Activated CD4-positive, alpha-beta T cell treated with anti-CD3 and anti-CD28 coated beads, Interleukin-2, amount 10 ng/mL, durations not matched to agents 7 days and 5 days (primary cell): ENCODE results near the gene POLR2M. TPM values are rescaled to one million over a fixed set of nuclear protein-coding genes. Genes with fewer than 3 reads are reported as not detected.

Experiments used
- CTCF ChIA-PET: fragments of 350-600 bp; sonication (Branson Sonifier 250); formaldehyde crosslinking; loops from one replicate; lab custom pipeline; 2021; ENCODE audit warnings: antibody characterized with exemption; lab: Charles Lee
- POLR2A ChIA-PET: fragments of 350-600 bp; sonication (Branson Sonifier 250); formaldehyde crosslinking; loops from one replicate; lab custom pipeline; 2021; ENCODE audit warnings: antibody characterized with exemption; lab: Charles Lee
- DNase-seq: peaks from one replicate; pipeline ENCODE4 v3.0.0-alpha.2; 2020
- H3K27ac Mint-ChIP-seq: one replicate; pipeline ENCODE4 v1.8.0; 2021; ENCODE audit warnings: mild to moderate bottlenecking, moderate library complexity, mixed read lengths
- H3K27me3 Mint-ChIP-seq: one replicate; pipeline ENCODE4 v1.8.0; 2021; ENCODE audit warnings: mixed read lengths
- H3K36me3 Mint-ChIP-seq: one replicate; pipeline ENCODE4 v1.8.0; 2021; ENCODE audit warnings: low read depth, mixed read lengths
- H3K4me1 Mint-ChIP-seq: one replicate; pipeline ENCODE4 v1.8.0; 2021; ENCODE audit warnings: mixed read lengths
- H3K4me3 Mint-ChIP-seq: one replicate; pipeline ENCODE4 v1.8.0; 2021; ENCODE audit warnings: mild to moderate bottlenecking, moderate library complexity, mixed read lengths
- H3K9me3 Mint-ChIP-seq: one replicate; pipeline ENCODE4 v1.8.0; 2021; ENCODE audit warnings: mixed read lengths
- total RNA-seq, 2 experiments: library from RNA; stranded (reverse); gene quantifications; one replicate each; pipeline ENCODE4 v1.2.3, GENCODE V29; 2021

POLR2M gene
- total RNA-seq, 2 experiments from 2014 or later: 61.6 to 63.8 TPM

GRCh38 chr15:57677204-57677603 lies 29.3 kb upstream of the POLR2M start:
- no peak overlapping the region for H3K27ac Mint-ChIP-seq
- H3K9me3 Mint-ChIP-seq: no peaks in the 10 kb centered on the region
- no peak overlapping the region for H3K4me3 Mint-ChIP-seq
- peaks cover 13% of the 10 kb centered on the region for H3K4me1 Mint-ChIP-seq
- ChIA-PET POLR2A (no interaction called here), CTCF (interaction anchor here (1.5 kb wide), 1 partner anchor 12 kb away, joined by 4 read pairs; no protein-coding TSS in a partner anchor)
- H3K27me3 Mint-ChIP-seq: peaks cover 17% of the 10 kb centered on the region
- DNase-seq: no peak
- H3K36me3 Mint-ChIP-seq: no peaks in the 10 kb centered on the region

- POLR2A ChIA-PET: no interaction called here
- CTCF ChIA-PET: interaction anchor here (1.4 kb wide), 1 partner anchor 17 kb away, joined by 5 read pairs; no protein-coding TSS in a partner anchor
- Mint-ChIP-seq H3K4me3 (no peak overlapping the region), H3K4me1 (peaks cover 13% of the 10 kb centered on the region), H3K36me3 (no peaks in the 10 kb centered on the region), H3K9me3 (no peaks in the 10 kb centered on the region), H3K27ac (peak overlapping the region; percentile 50), H3K27me3 (no peaks in the 10 kb centered on the region)
- no peak for DNase-seq
Observed at GRCh38 chr15:57680021-57680420, 26.5 kb upstream of the POLR2M start.

- no peaks in the 10 kb centered on the region for H3K9me3 Mint-ChIP-seq
- H3K4me3 Mint-ChIP-seq: no peak overlapping the region
- ChIA-PET CTCF (interaction anchor here (1.0 kb wide), 1 partner anchor 13 kb away, joined by 4 read pairs; no protein-coding TSS in a partner anchor), POLR2A (no interaction called here)
- no peak for DNase-seq
- no peaks in the 10 kb centered on the region for H3K27me3 Mint-ChIP-seq
- peaks cover 13% of the 10 kb centered on the region for H3K4me1 Mint-ChIP-seq
- H3K27ac Mint-ChIP-seq: no peak overlapping the region
- no peaks in the 10 kb centered on the region for H3K36me3 Mint-ChIP-seq
Observed at GRCh38 chr15:57681011-57681410, 25.5 kb upstream of the POLR2M start.

GRCh38 chr15:57683481-57683880 lies 23.0 kb upstream of the POLR2M start:
- Mint-ChIP-seq H3K27ac (no peak overlapping the region), H3K4me3 (no peak overlapping the region), H3K27me3 (no peaks in the 10 kb centered on the region), H3K9me3 (no peaks in the 10 kb centered on the region), H3K4me1 (peaks cover 13% of the 10 kb centered on the region), H3K36me3 (no peaks in the 10 kb centered on the region)
- CTCF ChIA-PET: no interaction called here
- no peak for DNase-seq
- POLR2A ChIA-PET: no interaction called here

GRCh38 chr15:57684491-57685151 lies 21.9 kb upstream of the POLR2M start:
- CTCF ChIA-PET: no interaction called here
- H3K9me3 Mint-ChIP-seq: no peaks in the 10 kb centered on the region
- H3K27me3 Mint-ChIP-seq: no peaks in the 10 kb centered on the region
- H3K4me3 Mint-ChIP-seq: no peak overlapping the region
- no peak overlapping the region for H3K27ac Mint-ChIP-seq
- POLR2A ChIA-PET: no interaction called here
- DNase-seq: no peak
- H3K4me1 Mint-ChIP-seq: peaks cover 13% of the 10 kb centered on the region
- no peaks in the 10 kb centered on the region for H3K36me3 Mint-ChIP-seq

DNA sequence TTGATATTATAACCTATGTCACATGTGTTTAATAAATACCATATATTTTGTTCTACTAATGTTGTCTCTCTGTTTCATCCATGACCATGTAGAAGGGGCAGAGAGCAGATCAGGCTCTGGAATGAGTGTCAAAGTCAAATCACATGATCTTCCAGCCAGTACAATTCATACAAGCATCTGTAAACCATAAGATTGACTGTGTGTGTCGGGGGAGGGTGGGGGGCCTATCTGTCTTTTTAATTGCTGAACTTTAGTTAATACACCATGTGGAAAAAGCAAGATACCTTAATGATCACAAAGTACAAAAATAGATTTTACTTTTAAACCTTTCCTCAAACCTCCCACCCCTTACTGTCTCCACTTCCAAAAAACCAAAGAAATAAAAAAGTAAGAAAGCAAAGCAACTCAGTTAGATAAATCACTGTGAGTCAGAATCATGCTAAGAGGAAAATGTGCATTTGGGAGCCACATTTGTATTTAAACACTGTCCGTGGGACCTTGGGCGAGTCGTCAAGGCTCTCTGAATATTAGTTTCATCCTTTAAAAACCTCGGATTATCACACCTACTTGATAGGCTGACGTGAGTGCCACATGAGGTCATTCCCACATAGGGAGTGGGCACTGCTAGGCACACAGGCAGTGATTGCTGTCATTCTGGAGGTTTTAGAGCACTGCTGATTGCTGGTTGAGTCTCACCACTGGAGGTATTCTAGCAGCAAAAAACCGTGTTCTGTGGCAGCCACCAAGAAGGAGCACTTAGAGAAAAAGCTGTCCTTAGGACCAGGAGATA lies 21.0 kb upstream of the POLR2M start:
- Mint-ChIP-seq H3K27me3 (no peaks in the 10 kb centered on the region), H3K36me3 (no peaks in the 10 kb centered on the region), H3K4me3 (no peak overlapping the region), H3K9me3 (no peaks in the 10 kb centered on the region), H3K4me1 (peaks cover 7% of the 10 kb centered on the region), H3K27ac (no peak overlapping the region)
- DNase-seq: no peak
- CTCF ChIA-PET: no interaction called here
- POLR2A ChIA-PET: no interaction called here

- ChIA-PET CTCF (no interaction called here), POLR2A (no interaction called here)
- Mint-ChIP-seq H3K27ac (no peak overlapping the region), H3K4me1 (no peaks in the 10 kb centered on the region), H3K27me3 (no peaks in the 10 kb centered on the region), H3K36me3 (no peaks in the 10 kb centered on the region), H3K4me3 (no peak overlapping the region), H3K9me3 (no peaks in the 10 kb centered on the region)
- DNase-seq: no peak
Observed at GRCh38 chr15:57686657-57687056, 19.9 kb upstream of the POLR2M start.

DNA sequence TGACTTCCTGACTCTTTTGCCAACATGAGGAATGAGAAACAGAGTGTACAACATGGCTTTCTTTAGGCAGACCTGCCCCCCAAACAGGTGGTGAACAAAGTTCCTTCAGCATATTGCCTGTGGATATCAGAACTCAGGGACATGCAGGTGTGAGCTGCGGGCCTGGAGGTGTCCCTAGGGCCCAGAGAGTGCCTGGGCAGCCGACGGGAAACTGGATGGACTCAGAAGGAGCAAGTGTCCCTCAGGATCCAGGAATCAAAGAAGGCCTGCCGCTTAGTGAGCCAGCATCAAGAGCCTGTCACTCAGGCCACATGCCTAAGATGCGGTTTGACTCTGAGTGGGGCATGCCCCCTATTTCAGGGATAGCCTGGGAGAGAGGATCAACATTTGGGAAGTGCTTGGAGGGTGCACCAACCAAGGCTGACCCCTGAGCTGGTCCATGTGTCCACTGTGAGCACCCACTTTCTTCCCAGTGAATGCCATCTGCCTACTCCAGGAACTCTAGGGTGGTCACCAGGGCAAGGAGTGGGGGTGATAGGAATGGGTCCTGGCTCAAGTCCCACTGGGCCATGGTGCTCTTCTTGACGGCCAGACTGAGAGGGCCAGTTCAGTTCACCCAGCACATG lies 16.1 kb upstream of the POLR2M start:
- no peak for DNase-seq
- no peak overlapping the region for H3K27ac Mint-ChIP-seq
- POLR2A ChIA-PET: no interaction called here
- no peaks in the 10 kb centered on the region for H3K27me3 Mint-ChIP-seq
- no peaks in the 10 kb centered on the region for H3K36me3 Mint-ChIP-seq
- no peak overlapping the region for H3K4me3 Mint-ChIP-seq
- H3K4me1 Mint-ChIP-seq: peaks cover 4% of the 10 kb centered on the region
- H3K9me3 Mint-ChIP-seq: no peaks in the 10 kb centered on the region
- CTCF ChIA-PET: no interaction called here

DNA sequence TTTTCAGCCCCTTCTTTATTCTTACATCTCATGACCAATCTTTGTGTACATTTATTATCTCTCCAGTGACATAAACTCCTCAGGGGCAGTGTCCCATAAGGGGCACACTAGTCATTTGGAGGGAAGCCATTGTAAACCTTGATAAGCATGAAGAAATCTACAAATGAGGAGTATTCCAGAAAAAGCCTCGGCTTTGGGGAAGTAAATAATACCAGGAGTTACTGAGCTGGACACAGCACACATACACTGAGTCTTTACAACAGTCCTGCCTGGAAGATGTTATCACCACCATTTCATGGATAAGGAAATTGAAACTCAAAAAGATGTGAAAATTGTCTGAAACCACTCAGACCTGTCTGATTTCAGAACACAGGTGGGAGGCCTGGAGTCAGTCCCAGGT lies 15.4 kb upstream of the POLR2M start:
- H3K9me3 Mint-ChIP-seq: no peaks in the 10 kb centered on the region
- H3K4me1 Mint-ChIP-seq: peaks cover 4% of the 10 kb centered on the region
- ChIA-PET POLR2A (no interaction called here), CTCF (no interaction called here)
- no peaks in the 10 kb centered on the region for H3K27me3 Mint-ChIP-seq
- H3K36me3 Mint-ChIP-seq: no peaks in the 10 kb centered on the region
- no peak for DNase-seq
- H3K27ac Mint-ChIP-seq: no peak overlapping the region
- no peak overlapping the region for H3K4me3 Mint-ChIP-seq

- ChIA-PET CTCF (no interaction called here), POLR2A (no interaction called here)
- Mint-ChIP-seq H3K27ac (no peak overlapping the region), H3K9me3 (no peaks in the 10 kb centered on the region), H3K4me1 (peaks cover 4% of the 10 kb centered on the region), H3K27me3 (peaks cover 4% of the 10 kb centered on the region), H3K36me3 (no peaks in the 10 kb centered on the region), H3K4me3 (no peak overlapping the region)
- no peak for DNase-seq
Observed at GRCh38 chr15:57692709-57693108, 13.8 kb upstream of the POLR2M start.

DNA sequence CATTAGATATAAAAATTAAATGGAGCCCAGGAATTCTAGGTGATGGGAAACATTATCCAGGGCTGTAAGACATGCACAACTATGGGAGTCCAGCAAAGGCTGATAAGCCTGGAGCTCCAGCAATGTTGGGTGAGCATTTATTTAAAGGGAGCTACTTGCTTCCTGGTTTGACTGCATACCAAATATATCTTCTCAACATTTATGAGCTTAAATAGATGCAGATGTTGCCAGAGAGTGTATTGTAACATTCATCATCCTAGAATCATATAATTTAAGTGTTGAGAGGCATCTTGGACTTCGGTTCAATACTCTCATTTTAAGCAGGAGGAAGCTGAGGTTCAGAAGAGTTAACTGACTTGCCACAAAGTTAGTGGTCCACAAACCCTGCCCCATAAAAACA lies 12.2 kb upstream of the POLR2M start:
- H3K4me3 Mint-ChIP-seq: no peak overlapping the region
- CTCF ChIA-PET: interaction anchor here (0.5 kb wide), 1 partner anchor 24 kb away, joined by 5 read pairs; no protein-coding TSS in a partner anchor
- H3K36me3 Mint-ChIP-seq: no peaks in the 10 kb centered on the region
- no peaks in the 10 kb centered on the region for H3K9me3 Mint-ChIP-seq
- POLR2A ChIA-PET: no interaction called here
- H3K4me1 Mint-ChIP-seq: peaks cover 4% of the 10 kb centered on the region
- no peak for DNase-seq
- no peak overlapping the region for H3K27ac Mint-ChIP-seq
- H3K27me3 Mint-ChIP-seq: peaks cover 16% of the 10 kb centered on the region

- ChIA-PET CTCF (no interaction called here), POLR2A (no interaction called here)
- H3K9me3 Mint-ChIP-seq: no peaks in the 10 kb centered on the region
- H3K27ac Mint-ChIP-seq: no peak overlapping the region
- peaks cover 21% of the 10 kb centered on the region for H3K27me3 Mint-ChIP-seq
- no peak overlapping the region for H3K4me3 Mint-ChIP-seq
- H3K36me3 Mint-ChIP-seq: no peaks in the 10 kb centered on the region
- no peak for DNase-seq
- peaks cover 4% of the 10 kb centered on the region for H3K4me1 Mint-ChIP-seq
Observed at GRCh38 chr15:57696146-57696545, 10.4 kb upstream of the POLR2M start.

- ChIA-PET POLR2A (no interaction called here), CTCF (no interaction called here)
- H3K9me3 Mint-ChIP-seq: no peaks in the 10 kb centered on the region
- H3K36me3 Mint-ChIP-seq: no peaks in the 10 kb centered on the region
- peaks cover 24% of the 10 kb centered on the region for H3K27me3 Mint-ChIP-seq
- H3K27ac Mint-ChIP-seq: no peak overlapping the region
- no peak for DNase-seq
- no peak overlapping the region for H3K4me3 Mint-ChIP-seq
- peaks cover 5% of the 10 kb centered on the region for H3K4me1 Mint-ChIP-seq
Observed at GRCh38 chr15:57697588-57697987, 8.9 kb upstream of the POLR2M start.
